HG02938 (cell line): ENCODE measurements around the gene SLC9A2.
A peak's percentile ranks its signal among the peaks of the same experiment; 100 is the strongest.

Experiments
- ATAC-seq: cut with Tn5 transposase; IDR thresholded peaks from one replicate; pipeline ENCODE4 v1.9.1; 2021; ENCODE audit warnings: mild to moderate bottlenecking, moderate library complexity; ENCODE audit not compliant: unreplicated experiment

Gene SLC9A2, protein sequence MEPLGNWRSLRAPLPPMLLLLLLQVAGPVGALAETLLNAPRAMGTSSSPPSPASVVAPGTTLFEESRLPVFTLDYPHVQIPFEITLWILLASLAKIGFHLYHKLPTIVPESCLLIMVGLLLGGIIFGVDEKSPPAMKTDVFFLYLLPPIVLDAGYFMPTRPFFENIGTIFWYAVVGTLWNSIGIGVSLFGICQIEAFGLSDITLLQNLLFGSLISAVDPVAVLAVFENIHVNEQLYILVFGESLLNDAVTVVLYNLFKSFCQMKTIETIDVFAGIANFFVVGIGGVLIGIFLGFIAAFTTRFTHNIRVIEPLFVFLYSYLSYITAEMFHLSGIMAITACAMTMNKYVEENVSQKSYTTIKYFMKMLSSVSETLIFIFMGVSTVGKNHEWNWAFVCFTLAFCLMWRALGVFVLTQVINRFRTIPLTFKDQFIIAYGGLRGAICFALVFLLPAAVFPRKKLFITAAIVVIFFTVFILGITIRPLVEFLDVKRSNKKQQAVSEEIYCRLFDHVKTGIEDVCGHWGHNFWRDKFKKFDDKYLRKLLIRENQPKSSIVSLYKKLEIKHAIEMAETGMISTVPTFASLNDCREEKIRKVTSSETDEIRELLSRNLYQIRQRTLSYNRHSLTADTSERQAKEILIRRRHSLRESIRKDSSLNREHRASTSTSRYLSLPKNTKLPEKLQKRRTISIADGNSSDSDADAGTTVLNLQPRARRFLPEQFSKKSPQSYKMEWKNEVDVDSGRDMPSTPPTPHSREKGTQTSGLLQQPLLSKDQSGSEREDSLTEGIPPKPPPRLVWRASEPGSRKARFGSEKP

DNA sequence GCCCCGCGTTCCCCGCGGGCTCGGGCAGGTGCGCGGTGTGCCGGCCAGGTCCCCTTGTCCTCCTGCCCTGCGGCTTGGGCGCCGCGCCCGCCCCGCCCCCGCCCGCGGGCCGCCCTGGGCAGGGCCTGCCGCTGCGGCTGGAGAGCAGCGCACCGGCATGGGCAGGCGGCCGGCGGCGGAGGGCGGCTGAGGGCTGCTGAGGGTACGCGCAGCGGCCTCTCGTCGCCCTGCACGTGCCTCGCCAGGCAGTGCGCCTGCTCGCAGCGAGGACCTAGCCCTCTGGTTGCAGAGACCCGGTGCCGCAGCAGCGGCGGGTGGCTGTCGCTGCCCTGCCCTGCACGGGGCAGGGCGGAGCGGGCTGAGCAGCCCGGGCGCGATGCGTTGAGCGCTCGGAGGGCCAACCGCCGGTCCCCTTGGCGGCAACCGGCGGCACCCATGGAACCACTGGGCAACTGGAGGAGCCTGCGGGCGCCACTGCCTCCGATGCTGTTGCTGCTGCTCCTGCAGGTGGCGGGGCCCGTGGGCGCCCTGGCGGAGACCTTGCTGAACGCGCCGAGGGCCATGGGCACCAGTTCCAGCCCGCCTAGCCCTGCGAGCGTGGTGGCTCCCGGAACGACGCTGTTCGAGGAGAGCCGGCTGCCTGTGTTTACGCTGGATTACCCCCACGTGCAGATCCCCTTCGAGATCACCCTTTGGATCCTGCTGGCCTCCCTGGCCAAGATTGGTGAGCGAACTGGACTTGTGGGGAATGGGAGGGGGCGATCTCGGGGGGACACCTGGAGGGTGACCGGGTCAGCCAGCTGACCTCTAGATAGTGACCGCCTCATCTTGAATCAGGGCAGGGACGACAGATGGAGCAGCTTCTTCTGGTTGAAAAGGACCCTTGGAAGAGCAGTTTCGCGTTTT lies at the start of gene SLC9A2:
Gene SLC9A2 (plus strand): TSS at position 140 of the 906 bp plus-strand sequence. CDS start 296 bp downstream, at position 436.
- peak; percentile 6 for ATAC-seq

GRCh38 chr2:102575888-102576287 lies 43.5 kb upstream of the SLC9A2 start:
- no peak for ATAC-seq

- no peak for ATAC-seq
Observed at GRCh38 chr2:102578376-102578775, 41.0 kb upstream of the SLC9A2 start.

- no peak for ATAC-seq
Observed at GRCh38 chr2:102581911-102582310, 37.4 kb upstream of the SLC9A2 start.

DNA sequence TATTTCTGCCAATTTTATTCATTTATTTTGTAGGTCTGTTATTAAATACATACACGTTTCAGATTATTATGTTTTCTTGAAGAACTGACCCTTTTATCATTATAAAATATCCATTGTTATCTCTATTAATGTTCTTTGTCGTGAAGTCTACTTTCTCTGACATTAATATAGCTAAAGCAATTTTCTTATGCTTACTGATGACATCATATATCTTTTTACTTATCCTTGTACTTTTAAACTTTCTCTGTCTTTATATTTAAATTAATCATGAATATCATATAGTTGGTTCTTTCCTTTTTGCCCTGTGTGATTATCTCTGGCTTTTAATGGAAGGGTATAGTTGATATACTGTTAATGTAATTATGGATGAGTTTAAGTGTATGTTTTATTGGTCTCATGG lies 36.5 kb upstream of the SLC9A2 start:
- no peak for ATAC-seq

GRCh38 chr2:102585847-102586404 lies 33.4 kb upstream of the SLC9A2 start:
- ATAC-seq: no peak

DNA sequence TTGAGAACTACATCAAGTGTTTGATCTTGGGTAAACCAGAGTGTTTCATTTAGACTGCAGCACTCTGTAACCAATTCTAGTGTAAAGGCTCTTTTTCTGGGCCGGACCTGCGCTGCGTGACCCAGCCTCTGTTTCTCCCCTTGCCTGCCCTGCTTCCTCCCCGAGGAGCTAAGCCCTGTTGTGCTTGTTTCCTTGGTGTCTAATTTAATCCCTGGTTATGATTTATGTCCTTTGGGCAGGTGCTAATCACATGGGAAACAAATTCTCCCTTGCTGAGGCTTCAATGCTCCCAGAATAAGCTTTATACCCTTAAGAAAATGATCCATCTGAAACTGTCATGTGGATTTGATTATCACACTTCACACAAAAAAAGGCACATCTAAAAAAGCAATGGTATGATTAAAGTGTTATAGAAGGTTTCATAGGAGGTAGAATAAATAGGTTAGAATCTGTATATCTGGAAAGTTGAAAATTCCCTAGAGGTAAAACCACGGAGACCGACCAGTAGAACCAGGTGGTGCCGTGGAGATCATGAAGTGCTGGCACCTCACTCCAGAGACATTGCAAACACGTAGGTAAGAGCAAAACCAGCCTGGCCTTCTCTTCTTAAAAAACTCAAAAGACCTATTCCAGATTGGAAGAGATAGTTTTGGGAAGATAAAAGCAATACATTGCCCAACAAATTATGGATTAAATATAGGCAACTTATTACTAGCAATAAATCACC lies 31.0 kb upstream of the SLC9A2 start:
- ATAC-seq: no peak

DNA sequence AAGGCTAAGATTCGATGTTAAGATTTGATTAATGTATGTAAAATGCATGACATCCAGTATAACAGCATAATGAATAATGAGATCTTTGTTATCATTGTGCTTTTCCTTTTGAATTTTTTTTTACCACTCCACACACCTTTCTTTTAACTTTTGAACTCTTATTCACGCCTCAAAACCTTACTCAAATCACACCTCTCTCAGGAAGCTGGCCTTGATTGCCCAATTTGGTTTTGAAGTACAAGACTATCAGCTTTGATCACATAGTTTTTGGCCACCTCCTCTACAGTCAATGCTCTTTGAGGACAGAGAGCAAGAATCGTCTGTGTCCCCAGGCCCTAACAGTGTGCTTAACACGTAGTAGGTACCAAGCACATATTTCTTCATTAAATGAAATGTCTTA lies 29.9 kb upstream of the SLC9A2 start:
- ATAC-seq: no peak

- no peak for ATAC-seq
Observed at GRCh38 chr2:102591491-102592045, 27.8 kb upstream of the SLC9A2 start.

DNA sequence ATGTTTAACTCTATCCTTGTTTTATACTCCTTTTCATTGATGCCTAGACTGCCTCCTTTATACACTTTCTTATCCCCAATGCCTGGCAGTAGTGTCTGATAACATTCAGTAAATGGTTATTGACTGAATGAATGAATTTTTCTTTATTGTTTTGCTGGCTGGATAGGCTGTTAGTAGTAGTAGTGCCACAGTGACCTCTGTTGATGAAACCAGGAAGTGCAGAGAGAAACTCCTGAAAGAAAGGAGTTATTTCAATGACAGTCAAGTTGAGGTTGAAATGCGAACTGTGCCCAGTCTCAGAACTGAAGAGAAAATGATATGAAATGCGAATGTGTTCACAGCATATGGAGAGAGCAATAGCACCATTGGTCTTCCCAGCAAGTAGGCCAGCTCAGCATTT lies 26.8 kb upstream of the SLC9A2 start:
- no peak for ATAC-seq

GRCh38 chr2:102593516-102593915 lies 25.8 kb upstream of the SLC9A2 start:
- ATAC-seq: no peak

DNA sequence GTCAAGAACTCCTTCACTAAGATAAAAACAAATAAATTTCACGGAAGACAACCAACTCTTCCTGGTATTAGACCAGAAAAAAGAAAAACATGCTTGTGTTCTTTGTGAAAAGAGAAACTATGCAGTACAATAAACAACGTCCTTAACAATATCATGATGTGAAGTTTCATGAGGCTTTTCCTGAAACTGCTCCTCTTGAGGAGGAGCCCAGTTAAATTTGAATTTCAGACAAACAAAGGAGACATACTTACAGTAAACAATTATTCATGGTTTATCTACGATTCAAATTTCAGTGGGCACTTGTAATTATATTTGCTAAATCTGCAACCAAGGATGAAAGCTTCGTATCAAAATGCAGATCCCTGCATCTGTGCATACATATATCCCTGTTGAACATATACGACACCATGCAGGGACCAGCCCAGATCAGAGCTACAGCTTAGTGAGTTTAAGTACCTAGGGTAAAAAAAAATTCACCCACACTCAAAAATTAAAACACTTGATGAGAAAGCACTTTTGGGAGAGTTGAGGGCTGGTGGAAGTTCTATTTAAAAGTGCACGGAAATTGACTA lies 24.8 kb upstream of the SLC9A2 start:
- ATAC-seq: no peak

DNA sequence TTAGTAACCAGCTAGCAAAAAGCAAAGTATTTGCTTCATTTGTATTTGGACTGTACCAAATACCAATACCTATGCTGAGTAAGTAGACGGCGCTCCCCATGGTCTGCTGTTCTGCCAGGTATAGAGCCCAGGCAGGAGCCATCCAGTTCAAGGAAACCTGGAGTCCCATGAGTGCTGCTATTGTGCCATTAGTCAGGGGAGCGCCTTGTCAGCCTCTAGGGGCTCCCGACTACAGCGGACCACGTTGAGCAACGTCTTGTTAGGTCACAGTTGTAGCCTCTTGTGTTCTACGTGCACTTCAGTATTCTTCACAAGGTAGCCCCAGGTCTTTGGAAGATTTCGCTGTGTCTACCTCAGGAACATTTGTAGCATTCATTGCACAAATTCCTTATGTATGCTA lies 21.6 kb upstream of the SLC9A2 start:
- no peak for ATAC-seq

DNA sequence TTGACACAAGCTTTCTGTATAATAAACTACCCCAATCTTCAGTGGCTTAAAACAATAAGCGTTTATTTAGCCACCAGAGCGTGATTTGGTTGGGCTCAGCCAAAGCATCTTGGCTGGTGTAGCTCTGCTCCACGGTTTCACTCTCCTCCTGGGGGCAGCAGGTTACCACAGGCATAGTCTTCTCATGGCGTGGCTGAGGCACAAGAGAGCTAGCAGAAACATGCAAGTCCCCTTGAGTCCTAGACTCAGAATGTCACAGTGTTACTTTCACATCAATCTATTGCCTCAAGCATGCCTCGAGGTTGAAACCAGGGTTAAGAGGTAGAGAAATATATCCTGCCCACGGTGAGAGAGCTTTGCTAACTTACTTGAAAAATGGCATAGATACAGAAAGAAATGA lies 19.9 kb upstream of the SLC9A2 start:
- no peak for ATAC-seq

GRCh38 chr2:102601730-102602129 lies 17.6 kb upstream of the SLC9A2 start:
- no peak for ATAC-seq

- ATAC-seq: no peak
Observed at GRCh38 chr2:102603904-102604303, 15.4 kb upstream of the SLC9A2 start.

DNA sequence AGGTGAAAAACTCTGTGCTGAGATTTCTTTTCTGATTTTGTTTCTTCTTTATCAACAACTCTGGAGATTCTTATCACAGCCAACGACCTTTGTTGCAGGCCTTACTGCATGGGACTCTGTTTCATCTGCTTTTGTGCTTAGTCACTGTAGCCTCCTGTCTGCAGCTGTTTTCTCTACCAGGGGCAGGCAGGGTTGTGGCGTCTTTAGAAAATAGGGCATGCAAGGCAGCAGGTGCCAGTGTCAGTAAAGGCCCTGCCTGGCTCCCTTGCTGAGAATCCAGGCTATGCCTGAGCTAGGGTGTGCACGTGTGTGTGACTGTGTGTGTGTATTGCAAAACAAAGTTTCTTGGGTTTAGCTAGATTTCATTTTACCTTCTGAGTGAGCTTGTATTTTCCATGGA lies 14.6 kb upstream of the SLC9A2 start:
- no peak for ATAC-seq

GRCh38 chr2:102606353-102606752 lies 13.0 kb upstream of the SLC9A2 start:
- ATAC-seq: no peak

DNA sequence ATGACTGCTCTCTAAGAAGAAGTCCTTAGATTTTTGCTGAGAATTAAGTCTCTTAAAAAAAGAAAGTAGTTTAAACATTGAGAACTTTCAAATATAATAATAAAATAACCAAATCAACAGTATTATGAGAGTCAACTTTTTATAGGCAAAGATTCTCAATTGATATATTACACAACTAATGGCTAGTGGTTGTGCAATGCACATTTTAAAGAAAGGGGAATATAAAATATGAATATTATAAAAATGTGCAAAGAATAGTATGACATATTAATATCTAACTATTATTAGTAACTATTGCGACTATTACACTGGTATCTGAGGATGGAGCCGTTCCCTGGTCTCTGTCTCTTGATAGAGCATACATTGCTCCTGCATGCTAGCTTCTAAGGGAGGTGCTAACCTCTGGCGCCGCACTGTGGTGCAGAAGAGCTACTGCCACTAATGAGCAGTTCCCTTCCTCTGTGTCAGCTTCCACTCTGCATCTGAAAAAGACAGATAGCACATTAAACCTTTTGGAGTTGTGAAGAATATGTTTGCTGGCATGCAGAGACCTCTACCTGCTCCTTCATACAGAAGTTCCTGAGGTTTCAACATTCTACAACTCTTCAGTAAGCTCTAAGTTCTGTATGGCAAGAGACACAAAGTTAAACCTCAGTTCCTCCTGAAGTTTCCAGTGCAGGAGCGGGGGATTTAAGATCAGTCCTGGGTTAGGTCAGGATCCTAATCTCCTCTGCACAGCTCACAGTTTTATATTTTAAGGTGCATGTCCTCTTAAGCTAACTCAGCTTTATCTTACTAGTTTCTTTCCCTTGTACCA lies 3.5 kb upstream of the SLC9A2 start:
- peak; percentile 81 for ATAC-seq
